Activated CD8-positive, alpha-beta T cell treated with anti-CD3 and anti-CD28 coated beads for 36 hours (primary cell): ENCODE results near the gene ACOT12. TPM values are rescaled to one million over a fixed set of nuclear protein-coding genes. Genes with fewer than 3 reads are reported as not detected.

Source experiments
- ATAC-seq: fragments of 200-7000 bp; cut with Tn5 transposase; one replicate; pipeline ENCODE4 v1.10.0; 2021; ENCODE audit warnings: mild to moderate bottlenecking, moderate library complexity
- CTCF ChIA-PET: fragments of 350-600 bp; sonication (Branson Sonifier 250); formaldehyde crosslinking; loops from one replicate; lab custom pipeline; 2021; ENCODE audit warnings: antibody characterized with exemption; lab: Charles Lee
- POLR2A ChIA-PET: fragments of 350-600 bp; sonication (Branson Sonifier 250); formaldehyde crosslinking; loops from one replicate; lab custom pipeline; 2021; ENCODE audit warnings: antibody characterized with exemption; lab: Charles Lee
- DNase-seq: peaks from one replicate; pipeline ENCODE4 v3.0.0-alpha.2; 2020
- H3K27ac Mint-ChIP-seq: one replicate; pipeline ENCODE4 v1.8.0; 2021; ENCODE audit warnings: mild to moderate bottlenecking, mixed read lengths
- H3K27me3 Mint-ChIP-seq: one replicate; pipeline ENCODE4 v1.8.0; 2021; ENCODE audit warnings: mixed read lengths
- H3K36me3 Mint-ChIP-seq: one replicate; pipeline ENCODE4 v1.8.0; 2021; ENCODE audit warnings: low read depth, mixed read lengths
- H3K4me1 Mint-ChIP-seq: one replicate; pipeline ENCODE4 v1.8.0; 2021; ENCODE audit warnings: low read depth, mixed read lengths
- H3K4me3 Mint-ChIP-seq: one replicate; pipeline ENCODE4 v1.8.0; 2021; ENCODE audit warnings: mild to moderate bottlenecking, moderate library complexity, mixed read lengths
- H3K9me3 Mint-ChIP-seq: one replicate; pipeline ENCODE4 v1.8.0; 2021; ENCODE audit warnings: mixed read lengths
- intact Hi-C: fragments of 100-400 bp; cut with micrococcal nuclease; formaldehyde crosslinking; loops from one replicate; pipeline ENCODE4 v1.10.0; 2022
- total RNA-seq, 2 experiments: library from RNA; stranded (reverse); gene quantifications; one replicate each; pipeline ENCODE4 v1.2.3, GENCODE V29; 2021
- TF ChIP-seq, protein P1 (sequence below): fragments of 200-600 bp; IDR thresholded peaks from one replicate; pipeline ENCODE4 v1.8.0; 2022; ENCODE audit warnings: antibody characterized with exemption, mild to moderate bottlenecking

Gene ACOT12
- total RNA-seq, 2 experiments from 2014 or later: not detected

- CTCF ChIA-PET: no interaction called here
- Mint-ChIP-seq H3K27ac (no peak overlapping the region), H3K4me3 (no peak overlapping the region), H3K27me3 (peaks cover 2% of the 10 kb centered on the region), H3K4me1 (no peaks in the 10 kb centered on the region), H3K36me3 (no peaks in the 10 kb centered on the region), H3K9me3 (no peaks in the 10 kb centered on the region)
- DNase-seq: no peak
- TF ChIP-seq, protein P1, sequence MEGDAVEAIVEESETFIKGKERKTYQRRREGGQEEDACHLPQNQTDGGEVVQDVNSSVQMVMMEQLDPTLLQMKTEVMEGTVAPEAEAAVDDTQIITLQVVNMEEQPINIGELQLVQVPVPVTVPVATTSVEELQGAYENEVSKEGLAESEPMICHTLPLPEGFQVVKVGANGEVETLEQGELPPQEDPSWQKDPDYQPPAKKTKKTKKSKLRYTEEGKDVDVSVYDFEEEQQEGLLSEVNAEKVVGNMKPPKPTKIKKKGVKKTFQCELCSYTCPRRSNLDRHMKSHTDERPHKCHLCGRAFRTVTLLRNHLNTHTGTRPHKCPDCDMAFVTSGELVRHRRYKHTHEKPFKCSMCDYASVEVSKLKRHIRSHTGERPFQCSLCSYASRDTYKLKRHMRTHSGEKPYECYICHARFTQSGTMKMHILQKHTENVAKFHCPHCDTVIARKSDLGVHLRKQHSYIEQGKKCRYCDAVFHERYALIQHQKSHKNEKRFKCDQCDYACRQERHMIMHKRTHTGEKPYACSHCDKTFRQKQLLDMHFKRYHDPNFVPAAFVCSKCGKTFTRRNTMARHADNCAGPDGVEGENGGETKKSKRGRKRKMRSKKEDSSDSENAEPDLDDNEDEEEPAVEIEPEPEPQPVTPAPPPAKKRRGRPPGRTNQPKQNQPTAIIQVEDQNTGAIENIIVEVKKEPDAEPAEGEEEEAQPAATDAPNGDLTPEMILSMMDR: no peak
- ATAC-seq: no peak
- POLR2A ChIA-PET: no interaction called here
- intact Hi-C loops: no loop called here
Observed at GRCh38 chr5:81354093-81354492, 39.8 kb downstream of the ACOT12 start.

DNA sequence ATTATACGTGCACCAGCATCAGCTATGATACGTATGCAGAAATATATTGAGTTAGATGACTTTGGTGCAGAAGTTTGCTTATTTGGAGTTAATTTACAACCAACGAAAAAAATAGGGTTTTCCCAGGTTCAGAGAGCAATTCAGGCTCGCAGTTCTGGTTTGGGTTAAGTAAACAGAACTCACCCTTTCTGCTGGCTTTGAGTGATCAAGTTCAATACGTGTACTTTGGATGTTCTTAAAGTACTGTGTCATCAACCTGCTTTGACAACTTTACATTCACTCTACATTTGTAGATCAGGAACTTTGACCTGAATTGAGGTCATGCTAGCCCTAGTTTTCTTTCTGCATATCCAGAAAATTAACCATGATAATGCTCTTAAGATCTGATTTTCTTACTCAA, 40.7 kb downstream of the ACOT12 start:
- ChIA-PET POLR2A (no interaction called here), CTCF (no interaction called here)
- no peak overlapping the region for H3K27ac Mint-ChIP-seq
- H3K4me3 Mint-ChIP-seq: no peak overlapping the region
- TF ChIP-seq, protein P1: no peak
- no peaks in the 10 kb centered on the region for H3K27me3 Mint-ChIP-seq
- intact Hi-C loops: no loop called here
- H3K9me3 Mint-ChIP-seq: no peaks in the 10 kb centered on the region
- ATAC-seq (no peak), DNase-seq (no peak)
- no peaks in the 10 kb centered on the region for H3K36me3 Mint-ChIP-seq
- no peaks in the 10 kb centered on the region for H3K4me1 Mint-ChIP-seq

DNA sequence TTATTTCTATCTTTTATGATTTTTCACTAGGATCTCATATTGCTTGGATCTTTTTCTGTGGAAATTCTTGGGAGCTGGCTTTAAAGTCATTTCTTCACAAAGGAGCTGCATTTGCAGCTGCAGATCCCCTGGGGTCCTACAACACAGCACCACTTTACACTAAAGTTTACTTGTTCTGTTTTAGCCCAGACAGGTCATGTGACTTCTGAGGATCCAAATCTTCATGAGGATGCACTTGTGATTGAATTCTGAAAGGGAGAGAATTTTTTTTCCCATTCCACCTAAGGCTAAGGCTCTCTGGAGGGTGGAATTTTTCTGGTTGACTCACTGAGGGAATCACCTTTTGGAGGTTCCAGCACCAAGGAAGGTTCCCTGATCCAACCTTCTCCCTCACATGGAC, 43.4 kb downstream of the ACOT12 start:
- no peak overlapping the region for H3K4me3 Mint-ChIP-seq
- no peaks in the 10 kb centered on the region for H3K4me1 Mint-ChIP-seq
- TF ChIP-seq, protein P1: no peak
- CTCF ChIA-PET: no interaction called here
- H3K27ac Mint-ChIP-seq: no peak overlapping the region
- POLR2A ChIA-PET: no interaction called here
- H3K27me3 Mint-ChIP-seq: no peaks in the 10 kb centered on the region
- ATAC-seq (no peak), DNase-seq (no peak)
- intact Hi-C loops: no loop called here
- H3K36me3 Mint-ChIP-seq: no peaks in the 10 kb centered on the region
- H3K9me3 Mint-ChIP-seq: no peaks in the 10 kb centered on the region

- DNase-seq: no peak
- Mint-ChIP-seq H3K4me3 (no peak overlapping the region), H3K4me1 (no peaks in the 10 kb centered on the region), H3K9me3 (no peaks in the 10 kb centered on the region), H3K27me3 (no peaks in the 10 kb centered on the region), H3K36me3 (no peaks in the 10 kb centered on the region), H3K27ac (no peak overlapping the region)
- TF ChIP-seq, protein P1: no peak
- intact Hi-C loops: no loop called here
- no peak for ATAC-seq
- CTCF ChIA-PET: no interaction called here
- POLR2A ChIA-PET: no interaction called here
Observed at GRCh38 chr5:81349161-81349560, 44.8 kb downstream of the ACOT12 start.

DNA sequence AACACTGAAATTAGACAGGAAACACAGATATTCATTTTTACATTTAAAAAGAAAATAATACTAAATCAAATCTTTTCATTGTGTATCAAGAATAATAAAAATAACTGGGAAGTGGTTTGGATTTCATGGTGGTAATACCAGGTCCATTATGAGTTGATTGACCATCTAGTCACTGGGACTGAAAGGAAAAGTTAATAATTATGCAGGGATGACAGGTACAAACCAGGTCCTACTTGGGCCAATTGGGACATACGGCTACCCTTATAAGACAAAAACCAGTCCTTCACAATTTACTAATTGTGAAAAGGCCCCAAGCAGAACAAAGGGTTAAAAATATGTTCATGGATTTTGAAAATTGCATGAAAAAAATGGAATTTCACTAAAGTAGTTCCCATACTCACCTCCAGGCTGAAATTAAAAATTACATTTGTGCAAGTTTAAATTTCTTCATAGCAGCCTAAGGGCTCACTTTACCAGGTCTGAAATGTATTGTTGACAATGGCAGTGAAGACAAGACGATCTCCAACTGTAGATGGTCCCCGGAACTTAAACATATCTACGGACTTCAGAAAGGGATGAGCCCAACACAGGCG, 48.4 kb downstream of the ACOT12 start:
- Mint-ChIP-seq H3K36me3 (no peaks in the 10 kb centered on the region), H3K4me3 (no peak overlapping the region), H3K9me3 (no peaks in the 10 kb centered on the region), H3K4me1 (no peaks in the 10 kb centered on the region), H3K27ac (no peak overlapping the region), H3K27me3 (no peaks in the 10 kb centered on the region)
- ChIA-PET CTCF (no interaction called here), POLR2A (no interaction called here)
- ATAC-seq (no peak), DNase-seq (no peak)
- intact Hi-C loops: no loop called here
- TF ChIP-seq, protein P1: no peak
